Keratinocyte (primary cell): ENCODE measurements around the gene ZNRD2.

Experiments used
- EZH2 ChIP-seq: IDR thresholded peaks from one replicate; pipeline ENCODE4 v1.6.1; 2012; ENCODE audit warnings: inconsistent platforms, mild to moderate bottlenecking, low read length, moderate library complexity
- TF ChIP-seq, protein P1 (sequence below), 3 experiments: IDR thresholded peaks in 1 of 3; conservative IDR thresholded peaks in 1 of 3; optimal IDR thresholded peaks in 1 of 3; 2 replicates in 2 of 3; 3 replicates in 1 of 3; pipeline versions ENCODE3 to v1.5.1; 2011; ENCODE audit warnings: low read length in 3 of 3, mild to moderate bottlenecking in 3 of 3, moderate library complexity in 2 of 3, control low read depth in 1 of 3, inconsistent platforms in 1 of 3; ENCODE audit not compliant: insufficient read depth in 2 of 3; ENCODE audit errors: extremely low read depth in 1 of 3

DNA sequence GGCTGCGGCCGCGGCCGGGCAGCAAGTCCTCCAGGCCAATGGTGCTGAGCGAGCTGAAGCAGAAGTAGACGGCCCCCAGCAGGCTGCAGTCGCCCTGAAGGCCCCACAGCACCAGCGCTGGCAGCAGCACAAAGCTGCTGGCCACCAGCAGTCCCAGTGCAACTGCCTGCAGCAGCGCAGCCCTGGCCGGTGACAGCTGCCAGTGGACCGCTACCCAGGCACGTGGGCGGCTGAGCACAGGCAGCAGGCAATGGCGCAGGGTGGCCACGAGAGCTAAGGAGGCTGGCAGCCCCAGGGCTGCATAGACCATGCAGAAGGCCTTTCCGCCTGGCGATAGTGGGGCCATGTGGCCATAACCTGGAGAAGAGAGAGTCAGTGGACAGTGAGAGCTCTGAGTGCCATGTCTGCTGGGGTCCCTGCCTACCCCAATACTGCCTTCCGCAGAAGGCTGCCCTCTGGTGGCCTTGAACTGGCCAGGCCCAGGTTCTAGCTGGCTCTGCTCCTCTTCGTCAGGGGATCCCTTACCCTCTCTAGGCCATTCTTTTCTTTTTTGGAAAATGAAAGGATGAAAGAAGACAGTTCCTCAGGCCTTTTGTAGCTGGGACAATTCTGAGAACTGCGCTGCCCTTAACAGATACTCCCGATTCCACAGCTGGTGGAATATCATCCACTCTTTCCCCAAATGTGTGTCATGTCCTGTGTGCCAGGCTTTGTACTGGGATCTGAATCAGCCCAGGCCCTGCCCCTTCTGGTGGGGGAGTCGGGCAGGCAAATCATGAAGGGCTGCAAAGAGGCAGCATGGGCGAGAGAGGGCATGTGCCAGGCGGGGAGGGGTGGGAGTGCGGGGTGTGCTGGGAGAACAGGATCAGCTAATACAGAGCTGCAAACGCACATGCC lies 23.5 kb downstream of the ZNRD2 start:
- TF ChIP-seq, protein P1, sequence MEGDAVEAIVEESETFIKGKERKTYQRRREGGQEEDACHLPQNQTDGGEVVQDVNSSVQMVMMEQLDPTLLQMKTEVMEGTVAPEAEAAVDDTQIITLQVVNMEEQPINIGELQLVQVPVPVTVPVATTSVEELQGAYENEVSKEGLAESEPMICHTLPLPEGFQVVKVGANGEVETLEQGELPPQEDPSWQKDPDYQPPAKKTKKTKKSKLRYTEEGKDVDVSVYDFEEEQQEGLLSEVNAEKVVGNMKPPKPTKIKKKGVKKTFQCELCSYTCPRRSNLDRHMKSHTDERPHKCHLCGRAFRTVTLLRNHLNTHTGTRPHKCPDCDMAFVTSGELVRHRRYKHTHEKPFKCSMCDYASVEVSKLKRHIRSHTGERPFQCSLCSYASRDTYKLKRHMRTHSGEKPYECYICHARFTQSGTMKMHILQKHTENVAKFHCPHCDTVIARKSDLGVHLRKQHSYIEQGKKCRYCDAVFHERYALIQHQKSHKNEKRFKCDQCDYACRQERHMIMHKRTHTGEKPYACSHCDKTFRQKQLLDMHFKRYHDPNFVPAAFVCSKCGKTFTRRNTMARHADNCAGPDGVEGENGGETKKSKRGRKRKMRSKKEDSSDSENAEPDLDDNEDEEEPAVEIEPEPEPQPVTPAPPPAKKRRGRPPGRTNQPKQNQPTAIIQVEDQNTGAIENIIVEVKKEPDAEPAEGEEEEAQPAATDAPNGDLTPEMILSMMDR (optimal IDR thresholded peaks at IDR 0.05 in 1 of 3, IDR thresholded peaks at IDR 0.05 in 1 of 3, conservative IDR thresholded peaks at IDR 0.05 in 1 of 3; ENCODE audit: extremely low read depth in 1 of 3, insufficient read depth in 2 of 3, low read length in 3 of 3): peak; percentile 71 to 77 (median 76)
- no peak for TF ChIP-seq EZH2
